ENCODE data around the gene NR1H4. TPM values are rescaled to one million over a fixed set of nuclear protein-coding genes. Genes with fewer than 3 reads are reported as not detected.
"Not testable (repeated sequence)": the region's sequence is repeated elsewhere in the genome, so short reads cannot be mapped to it uniquely, and the experiment has no call there.

The NR1H4 gene
- total RNA-seq, 1 donor from 2014 or later = 7.0 TPM

- no peak for DNase-seq (ENCODE audit: low spot score)
Measured at GRCh38 chr12:100512692-100513091, 39.0 kb downstream of the NR1H4 start.

- no peak for DNase-seq (ENCODE audit: low spot score)
Measured at GRCh38 chr12:100515968-100516367, 42.3 kb downstream of the NR1H4 start.

- DNase-seq (ENCODE audit: low spot score) = no peak
Measured at GRCh38 chr12:100518376-100518775, 44.7 kb downstream of the NR1H4 start.

- no peak for DNase-seq (ENCODE audit: low spot score)
Measured at GRCh38 chr12:100520048-100520769, 46.5 kb downstream of the NR1H4 start.

- DNase-seq (ENCODE audit: low spot score) = no peak
Measured at GRCh38 chr12:100521958-100522357, 48.3 kb downstream of the NR1H4 start.

DNA sequence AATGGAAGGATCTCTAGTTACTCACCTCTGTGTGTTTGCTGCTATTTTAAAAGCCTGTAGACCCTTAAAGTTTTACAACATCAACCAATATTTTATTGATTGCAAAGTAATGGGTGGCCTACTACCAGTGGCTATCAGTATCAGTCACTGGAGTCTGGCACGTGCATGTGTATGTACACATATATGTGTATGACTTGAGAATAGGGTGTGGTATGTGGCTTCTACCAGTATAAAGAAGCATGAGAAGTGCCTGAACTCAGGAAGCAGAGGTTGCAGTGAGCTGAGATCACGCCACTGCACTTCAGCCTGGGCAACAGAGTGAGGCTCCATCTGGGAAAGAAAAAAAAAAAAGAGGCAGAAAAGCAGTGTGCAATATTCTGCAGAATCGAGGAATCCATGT, 54.4 kb downstream of the NR1H4 start:
- DNase-seq (ENCODE audit: low spot score) = no peak

GRCh38 chr12:100528471-100529127, 54.9 kb downstream of the NR1H4 start:
- no peak for DNase-seq (ENCODE audit: low spot score)

DNA sequence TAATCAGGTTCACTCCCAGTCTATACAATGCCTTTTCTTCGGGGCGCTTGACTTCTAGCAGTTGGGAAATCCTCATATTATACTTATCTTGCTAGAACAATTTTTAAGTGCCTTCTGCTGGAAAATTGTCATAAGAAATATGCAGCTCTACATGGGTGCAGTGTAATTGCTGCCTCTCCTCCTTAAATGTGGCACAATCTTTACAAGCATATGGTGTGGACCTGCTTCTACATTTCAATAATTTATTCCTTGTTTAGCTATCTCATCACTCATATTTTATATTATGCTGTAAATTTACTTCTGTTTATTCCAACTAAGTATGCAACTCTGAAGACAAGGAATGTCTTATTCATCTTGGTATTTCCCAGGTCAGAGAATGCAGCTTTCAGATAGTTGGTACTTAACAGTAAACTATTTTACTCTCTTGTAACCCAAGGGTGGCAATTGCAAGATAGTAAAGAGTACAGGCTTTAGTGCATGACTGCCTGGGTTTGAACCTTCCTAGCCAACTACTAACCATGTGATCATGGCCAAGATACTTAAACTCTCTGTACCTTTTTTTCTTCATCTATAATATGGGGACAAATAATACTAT, 56.2 kb downstream of the NR1H4 start:
- no peak for DNase-seq (ENCODE audit: low spot score)

DNA sequence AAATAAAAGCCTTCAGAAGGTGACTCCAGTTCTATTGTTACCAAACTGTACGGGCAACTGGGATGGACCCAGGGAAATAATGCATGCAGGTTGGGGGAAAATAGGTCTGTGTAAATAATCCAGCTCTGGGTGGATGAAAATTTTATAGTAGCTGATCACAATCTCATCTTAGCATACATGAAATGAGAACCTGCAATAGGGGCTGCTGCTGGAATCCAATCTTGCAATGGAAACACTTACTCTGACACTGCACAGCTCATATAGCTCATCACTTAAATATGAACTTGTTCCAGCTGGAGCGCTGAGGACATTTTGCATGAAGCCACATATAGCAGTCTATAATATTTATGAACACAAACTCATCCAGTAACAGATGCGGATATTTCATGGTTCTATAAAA, 59.7 kb downstream of the NR1H4 start:
- no peak for DNase-seq (ENCODE audit: low spot score)

DNA sequence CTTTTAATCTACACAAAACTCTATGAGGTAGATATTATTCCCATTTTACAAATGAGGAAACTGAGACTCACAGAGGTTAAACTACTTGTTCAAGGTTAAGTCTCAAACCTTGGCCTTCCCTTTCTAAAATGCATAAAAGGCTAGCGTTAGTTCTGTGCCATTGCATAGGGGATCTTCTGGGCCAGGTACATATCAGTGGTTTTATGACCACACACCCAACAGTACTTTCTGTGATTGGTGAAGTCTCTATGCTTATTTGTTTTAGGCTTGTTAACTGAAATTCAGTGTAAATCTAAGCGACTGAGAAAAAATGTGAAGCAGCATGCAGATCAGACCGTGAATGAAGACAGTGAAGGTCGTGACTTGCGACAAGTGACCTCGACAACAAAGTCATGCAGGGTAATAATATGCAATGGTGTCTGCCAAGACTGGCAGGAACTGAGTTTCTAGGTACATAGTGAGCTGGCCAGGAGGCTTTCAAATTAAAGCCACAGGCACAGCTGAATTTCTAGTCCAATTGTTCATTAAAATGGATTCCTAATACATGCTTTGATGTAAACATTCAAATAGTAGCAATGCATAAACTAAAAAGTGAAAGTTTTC, 61.1 kb downstream of the NR1H4 start:
- DNase-seq (ENCODE audit: low spot score) = no peak

GRCh38 chr12:100539202-100539601, 65.5 kb downstream of the NR1H4 start:
- DNase-seq (ENCODE audit: low spot score) = no peak

GRCh38 chr12:100544165-100544564, 70.5 kb downstream of the NR1H4 start:
- no peak for DNase-seq (ENCODE audit: low spot score)

DNA sequence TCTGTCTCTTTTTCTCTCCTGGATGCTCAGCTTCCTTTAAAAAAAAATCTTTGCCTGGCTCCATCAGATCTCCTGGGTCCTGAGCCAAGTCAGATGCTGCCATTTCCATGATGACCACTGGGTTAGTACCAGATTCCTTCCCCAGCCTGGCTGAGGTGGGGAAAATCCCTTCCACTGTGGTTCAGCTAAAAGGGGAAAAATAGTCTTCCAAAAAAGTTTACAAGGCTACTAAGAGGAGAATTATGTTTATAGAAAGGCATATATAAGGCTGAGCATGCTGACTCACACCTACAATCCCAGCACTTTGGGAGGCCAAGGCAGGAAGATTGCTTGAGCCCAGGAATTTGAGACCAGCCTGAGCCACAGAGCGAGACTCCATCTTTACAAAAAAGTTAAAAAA, 71.4 kb downstream of the NR1H4 start:
- no peak for DNase-seq (ENCODE audit: low spot score)

DNA sequence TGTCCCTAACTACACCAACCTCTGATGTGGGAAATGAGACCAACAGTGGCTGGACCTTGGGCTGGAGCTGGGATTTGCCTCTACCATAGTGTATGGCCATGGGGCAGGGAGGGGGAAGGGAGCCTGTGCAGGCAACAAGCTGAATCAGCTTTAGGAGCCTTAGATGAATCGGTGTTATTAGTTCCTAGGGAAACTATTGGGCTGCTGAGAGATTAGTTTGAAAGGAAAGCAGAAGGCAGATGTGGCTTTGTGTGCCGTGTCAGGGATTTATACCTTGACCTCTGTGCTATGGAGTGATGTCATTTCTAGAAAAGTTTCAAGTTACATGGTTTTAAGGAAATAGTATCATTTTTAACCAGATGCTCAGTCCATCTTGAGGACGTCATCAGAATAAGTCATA, 80.3 kb downstream of the NR1H4 start:
- DNase-seq (ENCODE audit: low spot score) = no peak

- DNase-seq (ENCODE audit: low spot score) = peak; percentile 57
Measured at GRCh38 chr12:100554608-100555077, 81.0 kb downstream of the NR1H4 start.

DNA sequence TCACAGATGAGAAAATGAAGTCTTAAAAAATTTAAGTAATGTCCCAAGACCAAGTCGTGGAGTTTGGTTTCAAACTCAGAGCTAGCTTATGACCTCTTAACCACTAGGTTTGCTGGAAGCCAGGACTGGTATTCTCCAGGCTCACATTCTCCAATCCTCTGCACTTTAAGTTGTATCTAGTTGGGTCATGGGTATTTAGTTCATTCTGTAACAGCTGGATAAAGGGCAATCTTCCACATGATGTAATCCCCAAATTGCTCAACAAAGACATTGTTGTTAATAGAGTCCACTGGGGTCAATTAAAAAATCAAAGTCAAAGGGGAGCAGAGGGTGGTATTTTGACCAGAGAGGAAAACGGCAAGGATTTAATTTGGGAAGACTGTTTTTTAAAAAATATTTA, 82.1 kb downstream of the NR1H4 start:
- no peak for DNase-seq (ENCODE audit: low spot score)

DNA sequence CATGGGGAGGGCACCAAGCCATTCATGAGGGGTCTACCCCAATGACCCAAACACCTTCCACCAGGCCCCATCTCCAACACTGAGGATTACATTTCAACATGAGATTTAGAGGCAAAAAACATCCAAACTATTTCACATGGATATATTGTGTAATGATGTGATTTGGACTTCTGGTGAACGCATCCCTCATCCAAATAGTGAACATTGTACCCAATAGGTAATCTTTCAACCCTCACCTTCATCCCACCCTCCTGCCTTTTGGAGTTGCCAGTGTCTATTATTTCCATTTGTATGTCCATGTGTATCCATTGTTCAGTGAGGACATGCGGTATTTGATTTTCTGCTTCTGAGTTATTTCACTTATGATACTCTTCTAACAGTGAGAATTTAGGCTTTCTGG, 83.7 kb downstream of the NR1H4 start:
- no peak for DNase-seq (ENCODE audit: low spot score)

GRCh38 chr12:100559261-100559660, 85.6 kb downstream of the NR1H4 start:
- DNase-seq (ENCODE audit: low spot score) = not testable (repeated sequence)

DNA sequence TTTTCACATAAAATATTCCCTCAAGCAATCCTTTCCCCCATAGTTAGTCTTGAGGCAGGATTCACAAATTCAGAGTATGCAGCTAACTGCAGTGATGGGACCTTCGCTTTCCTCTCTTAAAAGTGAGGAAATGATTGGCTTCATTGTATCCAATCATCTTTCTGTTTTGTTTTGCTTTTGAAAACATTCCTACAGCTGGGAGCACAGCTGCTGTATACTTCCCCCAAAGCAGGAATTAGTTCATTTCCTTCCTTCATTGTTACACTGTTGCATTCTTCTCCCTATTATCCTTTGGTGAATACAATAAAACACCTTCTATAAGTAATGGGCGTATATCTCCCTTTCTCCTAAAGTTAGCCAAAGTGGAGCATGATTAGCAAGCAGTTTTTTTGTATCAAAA, 90.4 kb downstream of the NR1H4 start:
- DNase-seq (ENCODE audit: low spot score) = no peak

DNA sequence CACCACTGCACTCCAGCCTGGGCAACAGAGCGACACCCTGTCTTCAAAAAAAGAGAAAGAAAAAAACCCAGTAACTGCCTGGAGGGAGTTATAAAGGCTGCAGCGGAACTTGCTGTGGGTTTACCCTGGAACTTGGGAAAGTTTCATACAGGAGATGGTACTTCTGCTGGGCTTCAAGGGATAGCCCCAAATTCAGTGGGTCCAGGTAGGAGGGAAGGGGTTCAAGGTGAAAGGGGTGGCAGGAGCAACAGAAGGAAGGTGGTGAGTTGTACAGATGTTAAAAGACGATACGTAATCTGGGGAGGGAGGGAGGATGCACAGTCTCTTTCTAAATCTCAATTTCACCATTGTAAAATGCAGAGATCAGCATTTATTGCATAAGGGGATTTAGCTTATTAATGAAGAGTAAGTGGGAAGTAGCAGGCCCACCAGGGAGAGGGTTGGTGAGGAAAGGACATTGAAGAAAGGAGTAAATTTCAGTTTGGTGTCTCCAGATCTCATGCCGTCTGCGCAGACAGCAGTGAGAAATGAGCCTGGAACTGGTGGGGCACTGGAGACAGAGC, 91.3 kb downstream of the NR1H4 start:
- DNase-seq (ENCODE audit: low spot score) = no peak

GRCh38 chr12:100565987-100566545, 92.4 kb downstream of the NR1H4 start:
- DNase-seq (ENCODE audit: low spot score) = no peak
